HepG2 (cell line): ENCODE results near the gene NXPE1. TPM values are rescaled to one million over a fixed set of nuclear protein-coding genes. Genes with fewer than 3 reads are reported as not detected.
A peak's percentile ranks its signal among the peaks of the same experiment; 100 is the strongest.

Experiments
- ATAC-seq: fragments of 200-7000 bp; cut with Tn5 transposase; 3 replicates; pipeline ENCODE4 v1.9.1; 2020; ENCODE audit warnings: mild to moderate bottlenecking, moderate library complexity
- BruUV-seq: library from RNA; stranded (reverse); fragments of 400-500 nt; replicated peaks from 2 replicates; lab custom pipeline; 2021; lab: Mats Ljungman, UMichigan
- CTCF ChIA-PET: fragments of 300-600 bp; formaldehyde crosslinking; extraction: SDS; loops from one replicate; lab custom pipeline; 2021; ENCODE audit warnings: low total read pairs, inconsistent platforms, low intra/inter-chr PET ratio; lab: Yijun Ruan, JAX
- POLR2A ChIA-PET: fragments of 350-600 bp; sonication (Branson Sonifier 250); formaldehyde crosslinking; loops from one replicate; lab custom pipeline; 2020; ENCODE audit warnings: antibody characterized with exemption, inconsistent platforms; lab: Yijun Ruan, JAX
- DNase-seq: peaks from one replicate; pipeline ENCODE4 v3.0.0-alpha.2; 2015; ENCODE audit warnings: low spot score
- FAIRE-seq: peaks from 3 replicates; lab custom pipeline; 2011; peaks lifted over from hg19 to GRCh38; lab: Jason Lieb, UNC
- H2AFZ ChIP-seq: one replicate; pipeline ENCODE4 v1.6.1; 2011; ENCODE audit warnings: low read length, inconsistent platforms
- H3K27ac ChIP-seq: fragments of 300-600 bp; 3 replicates; pipeline ENCODE4 v1.8.0; 2011; ENCODE audit warnings: mixed run types, mild to moderate bottlenecking, mixed read lengths, low read length, inconsistent platforms; ENCODE audit not compliant: insufficient read depth; ENCODE audit errors: extremely low read length
- H3K27me3 ChIP-seq, 2 experiments: fragments of 200-600 bp in 1 of 2; 2 replicates in 1 of 2; 3 replicates in 1 of 2; pipeline versions ENCODE4 v1.6.0 to v1.8.0; 2011; ENCODE audit warnings: low read length in 2 of 2, mild to moderate bottlenecking in 2 of 2, moderate library complexity in 2 of 2, inconsistent platforms in 1 of 2; ENCODE audit not compliant: insufficient read depth in 2 of 2, control insufficient read depth in 1 of 2
- H3K36me3 ChIP-seq, 2 experiments: fragments of 200-600 bp in 1 of 2; replicated peaks in 1 of 2; 2 replicates in 1 of 2; 3 replicates in 1 of 2; pipeline versions ENCODE4 v1.5.1 to v1.8.0; 2011; ENCODE audit warnings: low read length in 2 of 2, inconsistent platforms in 1 of 2; ENCODE audit not compliant: insufficient read depth in 2 of 2, control insufficient read depth in 1 of 2
- H3K4me1 ChIP-seq: 2 replicates; pipeline ENCODE4 v1.5.1; 2012; ENCODE audit warnings: low read length, inconsistent platforms; ENCODE audit not compliant: insufficient read depth
- H3K4me2 ChIP-seq: 2 replicates; pipeline ENCODE4 v1.6.0; 2011; ENCODE audit warnings: low read depth, low read length, inconsistent platforms
- H3K4me3 ChIP-seq, 3 experiments: fragments of 200-600 bp in 1 of 3; sonication (generic), shearing (Covaris generic) in 1 of 3; replicated peaks in 1 of 3; 2 replicates each; pipeline ENCODE4 v1.5.1; 2011 to 2016; ENCODE audit warnings: low read length in 3 of 3, inconsistent platforms in 2 of 3, low read depth in 2 of 3, mild to moderate bottlenecking in 2 of 3, control low read depth in 1 of 3, mixed read lengths in 1 of 3; ENCODE audit not compliant: insufficient read depth in 1 of 3
- H3K79me2 ChIP-seq: one replicate; pipeline ENCODE4 v1.6.1; 2011; ENCODE audit warnings: low read length, inconsistent platforms; ENCODE audit not compliant: insufficient read depth
- H3K9ac ChIP-seq: 2 replicates; pipeline ENCODE4 v1.6.0; 2011; ENCODE audit warnings: mild to moderate bottlenecking, low read depth, low read length, inconsistent platforms; ENCODE audit not compliant: insufficient read depth
- H3K9me3 ChIP-seq: 2 replicates; pipeline ENCODE4 v1.5.1; 2012; ENCODE audit warnings: mild to moderate bottlenecking, low read length
- H4K20me1 ChIP-seq: 2 replicates; pipeline ENCODE4 v1.6.0; 2011; ENCODE audit warnings: inconsistent platforms, mild to moderate bottlenecking, low read length, moderate library complexity; ENCODE audit not compliant: insufficient read depth
- ATF7 ChIP-seq, 2 experiments: fragments of 450-650 bp in 1 of 2; sonication (generic) in 1 of 2; formaldehyde crosslinking in 1 of 2; IDR thresholded peaks; 2 replicates each; pipeline versions ENCODE4 v1.4.0 to v1.6.1; 2016 to 2020; ENCODE audit warnings: antibody characterized with exemption in 1 of 2, mild to moderate bottlenecking in 1 of 2, missing genetic modification reagents in 1 of 2
- SOX13 ChIP-seq, 3 experiments: fragments of 450-650 bp in 1 of 3; sonication (generic) in 1 of 3; formaldehyde crosslinking in 1 of 3; IDR thresholded peaks in 2 of 3; conservative IDR thresholded peaks in 1 of 3; 2 replicates each; pipeline versions ENCODE4 v1.5.0 to v1.6.1; 2016 to 2020; ENCODE audit warnings: antibody characterized with exemption in 1 of 3, mild to moderate bottlenecking in 1 of 3, missing compliant biosample characterization in 1 of 3, missing genetic modification reagents in 1 of 3, moderate library complexity in 1 of 3
- ZNF563 ChIP-seq: sonication (generic); formaldehyde crosslinking; IDR thresholded peaks from 2 replicates; pipeline ENCODE4 v1.8.0; 2022; ENCODE audit warnings: mild to moderate bottlenecking, moderate library complexity, missing genetic modification reagents
- ZNF724P ChIP-seq: sonication (generic); formaldehyde crosslinking; IDR thresholded peaks from 2 replicates; pipeline ENCODE4 v1.8.0; 2022; ENCODE audit warnings: missing genetic modification reagents, borderline replicate concordance
- WGBS: methylation state at CpG from one replicate; pipeline ENCODE4 v1.1.6; 2017; ENCODE audit warnings: low lambda C conversion rate; 5-methylcytosine and 5-hydroxymethylcytosine counted together
- in situ Hi-C: cut with HindIII; loops from 2 replicates; pipeline ENCODE4 v1.10.0; 2017; ENCODE audit warnings: low pct_unique_long_range_greater_than_20kb; ENCODE audit not compliant: extremely low pct_ligation_motif_present
- intact Hi-C: fragments of 100-400 bp; cut with micrococcal nuclease; formaldehyde crosslinking; loops from one replicate; pipeline ENCODE4 v1.10.0; 2022; ENCODE audit not compliant: unreplicated experiment
- polyA plus RNA-seq, 8 experiments: library from polyadenylated mRNA; depleted of rRNA in 3 of 8; stranded (reverse) in 7 of 8; unstranded in 1 of 8; fragments of >200 nt; fragmentation: Illumina TruSeq in 4 of 8; extraction: Trizol in 4 of 8; gene quantifications; 2 replicates each; pipeline versions ENCODE4 v1.2.1 to v1.2.3, GENCODE V29; 2011 to 2016; ENCODE audit warnings: low read depth in 4 of 8, missing spikeins in 1 of 8, mixed read lengths in 1 of 8; ENCODE audit not compliant: insufficient read depth in 1 of 8
- small RNA-seq, 3 experiments: library from RNA; depleted of rRNA; stranded (forward); fragments of <200 nt; gene quantifications; one replicate each; pipeline ENCODE3, GENCODE V24; 2012; ENCODE audit warnings: low read depth in 2 of 3, low replicate concordance in 1 of 3; ENCODE audit not compliant: insufficient read length in 3 of 3, insufficient read depth in 2 of 3
- total RNA-seq, 5 experiments: library from RNA; depleted of rRNA; stranded (reverse); fragments of >200 nt; fragmentation: Illumina TruSeq; extraction: Trizol; gene quantifications; 2 replicates each; pipeline ENCODE4 v1.2.3, GENCODE V29; 2016; ENCODE audit warnings: low read depth in 1 of 5

NXPE1 gene
- total and polyA plus RNA-seq, 2 of the 13 experiments (the other 11 are each of a cell fraction or from before 2014, with no cell fraction given): not detected

DNA sequence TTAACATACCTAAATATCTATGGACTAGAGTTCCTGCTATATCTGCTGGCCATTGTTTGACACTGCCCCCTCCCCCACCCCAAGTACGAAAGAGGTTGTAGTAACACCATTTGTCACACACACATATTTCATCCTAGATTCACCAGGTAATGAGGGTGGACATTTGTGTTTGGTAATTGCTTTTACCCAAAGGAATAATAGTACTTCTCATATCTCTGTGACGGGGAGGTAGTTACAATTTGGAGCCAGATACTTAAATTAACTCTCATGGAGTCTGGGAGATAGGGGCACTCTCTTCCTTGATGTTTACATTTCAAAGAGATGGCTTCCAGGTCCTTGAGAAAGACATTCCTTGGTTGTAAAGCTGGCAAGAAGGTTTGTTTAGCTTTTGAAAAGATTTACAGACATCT is 81.7 kb downstream of the NXPE1 start:
- TF ChIP-seq ZNF563 (CRISPR knock-in tag) (no peak), ZNF724P (CRISPR knock-in tag) (no peak)
- no peak overlapping the region for H3K4me3 ChIP-seq
- H3K9me3 ChIP-seq: no peaks in the 10 kb centered on the region
- H3K4me1 ChIP-seq: no peaks in the 10 kb centered on the region
- in situ Hi-C loops: no loop called here
- ATAC-seq: no peak
- DNase-seq: no peak
- no peak overlapping the region for H3K9ac ChIP-seq
- ChIA-PET POLR2A (no interaction called here), CTCF (no interaction called here)
- no peak overlapping the region for H3K27ac ChIP-seq
- no peaks in the 10 kb centered on the region for H4K20me1 ChIP-seq
- no peaks in the 10 kb centered on the region for H3K36me3 ChIP-seq
- no TSS peak for BruUV-seq
- no peak overlapping the region for H3K4me2 ChIP-seq
- intact Hi-C loops: loop anchor here (5.0 kb wide), 1 partner anchor 131 kb away; no protein-coding TSS in a partner anchor
- 25% methylated on average over 2 of the region's 2 CpGs for WGBS
- 0 out of 5 replicates have a peak, but pooled peaks cover 1 to 3% of the 10 kb centered on the region in 2 experiments for H3K27me3 ChIP-seq
- H2AFZ ChIP-seq: no peak overlapping the region
- H3K79me2 ChIP-seq: no peaks in the 10 kb centered on the region
- FAIRE-seq: no peak

DNA sequence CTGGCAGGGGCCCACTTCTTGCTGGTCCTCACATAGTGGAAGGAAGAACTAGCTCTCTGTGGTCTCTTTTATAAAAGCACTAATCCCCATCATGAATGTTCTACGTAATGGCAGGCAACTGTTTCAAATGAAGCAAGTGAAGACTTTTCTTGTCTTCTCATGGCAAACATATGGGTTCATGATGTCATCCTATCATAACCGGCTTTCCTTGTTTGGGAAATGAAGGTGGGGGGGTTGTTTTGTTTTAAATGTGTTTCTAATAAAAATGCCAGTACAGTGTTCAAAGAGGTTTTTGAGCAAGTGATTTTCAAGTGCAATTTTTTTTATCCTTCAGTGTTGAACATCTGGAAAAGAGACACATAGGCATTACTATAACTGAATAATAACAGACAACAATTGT is 87.0 kb downstream of the NXPE1 start:
- DNase-seq (no peak), ATAC-seq (no peak), FAIRE-seq (no peak)
- 0 out of 5 replicates have a peak, but pooled peaks cover 0 to 3% of the 10 kb centered on the region in 2 experiments for H3K27me3 ChIP-seq
- TF ChIP-seq SOX13 (IDR thresholded peaks at IDR 0.05) (no peak), SOX13 (CRISPR knock-in tag; conservative IDR thresholded peaks at IDR 0.05 in 1 of 2, IDR thresholded peaks at IDR 0.05 in 1 of 2) (no peak), ATF7 (IDR thresholded peaks at IDR 0.05) (peak; percentile 27; the same call in 1 of the 2 replicates), ATF7 (CRISPR knock-in tag; IDR thresholded peaks at IDR 0.05) (no peak)
- 45% methylated on average over 2 of the region's 2 CpGs for WGBS
- in situ Hi-C loops: no loop called here
- no peaks in the 10 kb centered on the region for H4K20me1 ChIP-seq
- H2AFZ ChIP-seq: no peak overlapping the region
- H3K79me2 ChIP-seq: no peaks in the 10 kb centered on the region
- ChIA-PET POLR2A (no interaction called here), CTCF (no interaction called here)
- no peaks in the 10 kb centered on the region for H3K4me1 ChIP-seq
- BruUV-seq: no TSS peak
- H3K4me3 ChIP-seq: no peak overlapping the region
- H3K27ac ChIP-seq: no peak overlapping the region
- no peak overlapping the region for H3K9ac ChIP-seq
- no peaks in the 10 kb centered on the region for H3K36me3 ChIP-seq
- no peak overlapping the region for H3K4me2 ChIP-seq
- intact Hi-C loops: no loop called here
- H3K9me3 ChIP-seq: no peaks in the 10 kb centered on the region

Small RNAs within 50 kb of the gene (small RNA-seq; reads per million reads assigned to genes)
- gene RF01210: 0 reads per million in 3 experiments

Other genes starting within 250 kb of the NXPE1 start
- 7.1 and 9.4 TPM in 2 replicates for gene C11orf71, start 159.4 kb downstream of the NXPE1 start, total RNA-seq (2016; rRNA removed; fragmentation: Illumina TruSeq; extraction: Trizol)
- gene C11orf71, start 159.4 kb downstream of the NXPE1 start, polyA plus RNA-seq (2011; rRNA removed): 7.8 and 9.4 TPM in 2 replicates
- gene RBM7, start 159.2 kb downstream of the NXPE1 start, total RNA-seq (2016; rRNA removed; fragmentation: Illumina TruSeq; extraction: Trizol): 30.5 and 52.6 TPM in 2 replicates
- 32.2 and 32.3 TPM in 2 replicates for gene RBM7, start 159.2 kb downstream of the NXPE1 start, polyA plus RNA-seq (2011; rRNA removed)
- gene REXO2, start 120.4 kb downstream of the NXPE1 start, total RNA-seq (2016; rRNA removed; fragmentation: Illumina TruSeq; extraction: Trizol): 104 and 111 TPM in 2 replicates
- gene REXO2, start 120.4 kb downstream of the NXPE1 start, polyA plus RNA-seq (2011; rRNA removed): 79.6 and 95.6 TPM in 2 replicates
- gene NXPE4, start 35.9 kb upstream of the NXPE1 start, total RNA-seq (2016; rRNA removed; fragmentation: Illumina TruSeq; extraction: Trizol): not detected in 2 replicates
- gene NXPE4, start 35.9 kb upstream of the NXPE1 start, polyA plus RNA-seq (2011; rRNA removed): not detected in 2 replicates
- not detected in 2 replicates for gene NXPE2, start 118.6 kb upstream of the NXPE1 start, total RNA-seq (2016; rRNA removed; fragmentation: Illumina TruSeq; extraction: Trizol)
- gene NXPE2, start 118.6 kb upstream of the NXPE1 start, polyA plus RNA-seq (2011; rRNA removed): not detected in 2 replicates